Neuronal stem cell (in vitro differentiated cells): ENCODE measurements around the gene C12orf42.

ENCODE experiments used
- DNase-seq: peaks from one replicate; pipeline ENCODE4 v3.0.0-alpha.2; 2013; ENCODE audit warnings: low spot score
- H2AFZ ChIP-seq: one replicate; pipeline ENCODE4 v1.6.1; 2013; ENCODE audit warnings: mild to moderate bottlenecking, low read length, inconsistent platforms
- H2AK5ac ChIP-seq: 2 replicates; pipeline ENCODE4 v1.6.1; 2013; ENCODE audit warnings: low read depth, mild to moderate bottlenecking, inconsistent platforms, low read length, moderate library complexity, mixed read lengths
- H2BK120ac ChIP-seq: 2 replicates; pipeline ENCODE4 v1.6.1; 2013; ENCODE audit warnings: low read depth, mild to moderate bottlenecking, inconsistent platforms, low read length, moderate library complexity, mixed read lengths
- H2BK12ac ChIP-seq: one replicate; pipeline ENCODE4 v1.6.1; 2013; ENCODE audit warnings: low read length, inconsistent platforms
- H2BK15ac ChIP-seq: 2 replicates; pipeline ENCODE4 v1.6.1; 2013; ENCODE audit warnings: mild to moderate bottlenecking, low read length, inconsistent platforms, mixed read lengths
- H2BK5ac ChIP-seq: one replicate; pipeline ENCODE4 v1.6.1; 2013; ENCODE audit warnings: inconsistent platforms, mild to moderate bottlenecking, low read length, moderate library complexity
- H3K14ac ChIP-seq: one replicate; pipeline ENCODE4 v1.6.1; 2013; ENCODE audit warnings: low read length, inconsistent platforms
- H3K18ac ChIP-seq: 2 replicates; pipeline ENCODE4 v1.6.1; 2013; ENCODE audit warnings: low read length, inconsistent platforms
- H3K23ac ChIP-seq: 2 replicates; pipeline ENCODE4 v1.6.1; 2013; ENCODE audit warnings: low read depth, mild to moderate bottlenecking, mixed read lengths, low read length, inconsistent platforms; ENCODE audit not compliant: poor library complexity
- H3K27ac ChIP-seq: replicated peaks from 3 replicates; pipeline ENCODE4 v1.5.1; 2013; ENCODE audit warnings: low read length, inconsistent platforms
- H3K27me3 ChIP-seq, 3 experiments: 2 replicates each; pipeline ENCODE4 v1.6.1; 2013; ENCODE audit warnings: low read length in 3 of 3, mild to moderate bottlenecking in 2 of 3, inconsistent platforms in 1 of 3, low read depth in 1 of 3, mixed read lengths in 1 of 3, moderate library complexity in 1 of 3; ENCODE audit not compliant: control insufficient read depth in 3 of 3, insufficient read depth in 3 of 3
- H3K36me3 ChIP-seq, 2 donors: replicated peaks in 1 of 2; 2 replicates each; pipeline ENCODE4 v1.6.1; 2013; ENCODE audit warnings: low read length in 2 of 2; ENCODE audit not compliant: control insufficient read depth in 2 of 2, insufficient read depth in 2 of 2
- H3K4ac ChIP-seq: 2 replicates; pipeline ENCODE4 v1.6.1; 2013; ENCODE audit warnings: inconsistent platforms, mild to moderate bottlenecking, low read length, moderate library complexity
- H3K4me1 ChIP-seq, 2 donors: 1 replicate in 1 of 2; 2 replicates in 1 of 2; pipeline ENCODE4 v1.6.1; 2013; ENCODE audit warnings: low read length in 2 of 2, low read depth in 1 of 2; ENCODE audit not compliant: control insufficient read depth in 2 of 2, insufficient read depth in 1 of 2
- H3K4me2 ChIP-seq: one replicate; pipeline ENCODE4 v1.6.1; 2013; ENCODE audit warnings: mild to moderate bottlenecking, low read length, inconsistent platforms; ENCODE audit not compliant: insufficient read depth, poor library complexity, severe bottlenecking
- H3K4me3 ChIP-seq, 2 donors: 2 replicates each; pipeline ENCODE4 v1.5.1; 2013; ENCODE audit warnings: low read length in 2 of 2, mild to moderate bottlenecking in 2 of 2, inconsistent platforms in 1 of 2, moderate library complexity in 1 of 2
- H3K79me1 ChIP-seq: one replicate; pipeline ENCODE4 v1.6.1; 2013; ENCODE audit warnings: low read depth, mild to moderate bottlenecking, inconsistent platforms, low read length, moderate library complexity
- H3K9ac ChIP-seq: one replicate; pipeline ENCODE4 v1.6.1; 2013; ENCODE audit warnings: mild to moderate bottlenecking, low read depth, low read length, inconsistent platforms; ENCODE audit not compliant: poor library complexity
- H3K9me3 ChIP-seq, 2 donors: replicated peaks in 1 of 2; 2 replicates each; pipeline versions ENCODE3 to v1.6.1; 2013; ENCODE audit warnings: low read length in 2 of 2, mild to moderate bottlenecking in 2 of 2, inconsistent platforms in 1 of 2, low read depth in 1 of 2, mixed read lengths in 1 of 2, moderate library complexity in 1 of 2; ENCODE audit not compliant: control insufficient read depth in 2 of 2, insufficient read depth in 1 of 2
- H4K8ac ChIP-seq: one replicate; pipeline ENCODE4 v1.6.1; 2013; ENCODE audit warnings: low read depth, mild to moderate bottlenecking, inconsistent platforms, low read length, moderate library complexity
- H4K91ac ChIP-seq: one replicate; pipeline ENCODE4 v1.6.1; 2013; ENCODE audit warnings: low read length, low read depth, mild to moderate bottlenecking, inconsistent platforms; ENCODE audit not compliant: poor library complexity
- WGBS, 2 donors: extraction: QIAGEN DNeasy Blood & Tissue Kit; methylation state at CpG; one replicate each; pipeline ENCODE4 v1.1.7; 2013; ENCODE audit warnings: missing lambda C conversion rate in 2 of 2, mixed read lengths in 1 of 2; ENCODE audit not compliant: insufficient read length in 2 of 2, insufficient replicate concordance in 1 of 2; ENCODE audit errors: extremely low coverage in 2 of 2; 5-methylcytosine and 5-hydroxymethylcytosine counted together

C12orf42 gene

DNA sequence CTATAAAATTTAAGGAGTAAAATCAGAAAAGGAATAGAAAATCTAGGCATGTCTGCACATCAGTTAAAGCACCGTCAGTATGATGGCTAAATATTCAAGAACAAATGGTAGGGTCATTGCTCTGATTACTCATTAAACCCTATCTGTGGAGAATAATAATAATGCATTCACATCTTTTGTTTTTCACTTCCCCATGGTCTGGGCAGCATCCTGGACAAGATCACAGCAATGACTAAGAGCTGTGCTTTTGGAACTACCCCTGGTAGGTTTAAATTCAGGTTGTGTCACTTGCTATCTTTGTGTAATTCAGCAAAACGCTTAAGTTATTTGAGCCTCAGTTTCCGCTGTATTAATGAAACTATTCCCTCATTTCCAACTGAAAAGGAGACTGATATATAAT, 33.1 kb downstream of the C12orf42 start:
- H3K79me1 ChIP-seq: no peaks in the 10 kb centered on the region
- H3K4me3 ChIP-seq: no peak overlapping the region
- no peak overlapping the region for H3K23ac ChIP-seq
- H3K4ac ChIP-seq: no peak overlapping the region
- DNase-seq: no peak
- no peak overlapping the region for H2AK5ac ChIP-seq
- no peak overlapping the region for H2BK120ac ChIP-seq
- no peak overlapping the region for H2BK12ac ChIP-seq
- H3K36me3 ChIP-seq: no peaks in the 10 kb centered on the region
- WGBS, 2 donors: no CpG with 5 or more reads among the region's 3 CpGs
- H2BK5ac ChIP-seq: no peak overlapping the region
- H3K27ac ChIP-seq: no peak overlapping the region
- no peak overlapping the region for H3K18ac ChIP-seq
- H4K8ac ChIP-seq: no peak overlapping the region
- H3K4me2 ChIP-seq: no peak overlapping the region
- no peaks in the 10 kb centered on the region for H3K27me3 ChIP-seq
- H3K9me3 ChIP-seq: peaks cover 0 to 2% of the 10 kb centered on the region in 2 donors
- no peaks in the 10 kb centered on the region for H3K4me1 ChIP-seq
- H3K9ac ChIP-seq: no peak overlapping the region
- no peak overlapping the region for H2BK15ac ChIP-seq
- no peak overlapping the region for H2AFZ ChIP-seq
- H3K14ac ChIP-seq: no peak overlapping the region
- no peak overlapping the region for H4K91ac ChIP-seq

DNA sequence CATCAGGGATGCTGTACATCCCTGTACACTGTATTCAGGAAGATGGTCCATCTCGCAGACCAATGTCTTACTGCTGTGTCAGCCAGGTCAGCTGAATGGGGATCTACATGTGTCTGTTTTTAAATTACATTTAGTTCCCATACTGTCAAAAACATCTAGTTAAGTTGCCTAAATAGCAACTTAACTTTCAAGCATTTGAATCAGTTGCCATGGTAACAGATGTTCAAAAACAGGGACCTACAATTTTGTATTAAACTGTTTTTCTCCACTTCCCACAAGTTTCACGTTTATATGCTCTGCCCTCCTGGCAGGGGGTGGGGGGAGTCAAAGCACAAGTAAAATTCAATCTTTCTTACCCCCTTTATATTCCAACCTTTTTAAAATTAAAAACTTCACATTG, 38.3 kb downstream of the C12orf42 start:
- Histone ChIP-seq H3K9me3 (no peaks in the 10 kb centered on the region), H4K8ac (no peak overlapping the region), H3K9ac (no peak overlapping the region), H3K18ac (no peak overlapping the region), H3K36me3 (no peaks in the 10 kb centered on the region), H2AK5ac (no peak overlapping the region), H4K91ac (no peak overlapping the region), H3K14ac (no peak overlapping the region), H3K4me3 (no peak overlapping the region), H2AFZ (no peak overlapping the region), H3K27me3 (no peaks in the 10 kb centered on the region), H2BK15ac (no peak overlapping the region), H3K4ac (no peak overlapping the region), H2BK120ac (no peak overlapping the region), H2BK12ac (no peak overlapping the region), H2BK5ac (no peak overlapping the region), H3K4me1 (peaks cover 0 to 2% of the 10 kb centered on the region in 2 donors), H3K27ac (no peak overlapping the region), H3K23ac (no peak overlapping the region), H3K79me1 (no peaks in the 10 kb centered on the region), H3K4me2 (no peak overlapping the region)
- WGBS, 2 donors: no CpG with 5 or more reads among the region's 2 CpGs
- no peak for DNase-seq

DNA sequence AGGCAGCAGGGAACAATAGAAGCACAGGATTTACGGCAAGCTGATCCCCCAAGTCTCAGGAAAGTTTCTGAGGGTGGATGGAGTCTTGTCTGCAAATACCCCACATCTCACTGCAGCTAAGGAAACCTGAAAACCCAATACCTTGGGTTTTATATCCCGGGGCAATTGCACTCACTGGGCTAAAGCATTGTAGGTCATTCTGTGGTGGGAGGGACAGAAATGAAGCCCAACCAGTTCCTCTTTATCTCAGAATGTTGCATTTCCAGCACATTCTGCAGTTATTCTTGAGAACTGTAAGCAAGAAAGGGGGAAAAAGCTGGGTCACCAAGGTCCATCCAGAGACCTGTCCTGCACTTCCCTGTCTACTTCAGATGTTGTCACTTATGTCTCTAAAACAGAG, 39.8 kb downstream of the C12orf42 start:
- H3K14ac ChIP-seq: no peak overlapping the region
- H3K4me1 ChIP-seq: peaks cover 0 to 2% of the 10 kb centered on the region in 2 donors
- H3K9ac ChIP-seq: no peak overlapping the region
- no peak overlapping the region for H3K4me2 ChIP-seq
- H3K79me1 ChIP-seq: no peaks in the 10 kb centered on the region
- no peak overlapping the region for H2BK12ac ChIP-seq
- H4K91ac ChIP-seq: no peak overlapping the region
- no peaks in the 10 kb centered on the region for H3K9me3 ChIP-seq
- no peaks in the 10 kb centered on the region for H3K36me3 ChIP-seq
- H2BK5ac ChIP-seq: no peak overlapping the region
- no CpG with 5 or more reads among the region's 2 CpGs for WGBS, 2 donors
- H2AK5ac ChIP-seq: no peak overlapping the region
- H3K23ac ChIP-seq: no peak overlapping the region
- H3K4me3 ChIP-seq: no peak overlapping the region
- H4K8ac ChIP-seq: no peak overlapping the region
- H3K27me3 ChIP-seq: no peaks in the 10 kb centered on the region
- no peak overlapping the region for H3K27ac ChIP-seq
- no peak overlapping the region for H2BK15ac ChIP-seq
- no peak for DNase-seq
- no peak overlapping the region for H2BK120ac ChIP-seq
- no peak overlapping the region for H2AFZ ChIP-seq
- H3K18ac ChIP-seq: no peak overlapping the region
- H3K4ac ChIP-seq: no peak overlapping the region

DNA sequence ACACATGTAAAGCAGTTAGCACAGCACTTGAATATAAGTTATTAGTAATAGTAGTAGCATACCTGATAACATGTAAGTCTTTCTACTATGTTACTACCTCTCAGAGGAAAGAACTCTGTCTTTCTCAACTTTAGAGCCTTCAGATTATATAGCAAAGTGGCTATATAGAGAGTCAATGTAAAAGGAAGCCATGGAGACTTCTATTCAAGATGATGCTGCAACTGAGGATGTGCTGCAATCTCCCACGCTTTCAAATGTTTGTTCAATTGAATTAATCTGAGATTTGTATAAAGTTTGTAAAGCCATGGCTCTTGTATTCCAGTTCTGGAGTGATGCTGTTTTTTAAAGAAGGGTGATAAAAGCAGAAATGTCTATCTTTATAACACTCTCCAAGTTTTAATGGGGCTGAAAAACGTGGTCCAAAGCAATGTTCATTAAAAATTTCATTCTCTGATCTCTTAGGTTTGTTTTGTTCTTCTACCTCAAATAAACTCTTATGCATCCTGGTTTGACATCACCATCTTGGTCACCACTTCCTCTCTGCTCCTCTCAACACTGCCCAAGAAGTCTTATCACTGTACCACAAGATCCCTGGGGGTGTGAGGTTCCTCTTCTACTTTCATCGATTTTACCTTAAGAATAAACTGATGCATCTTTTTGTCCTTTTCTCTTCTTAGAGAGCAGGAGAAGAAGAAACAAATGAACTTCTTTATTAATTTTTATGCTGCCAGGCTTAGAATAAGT, 40.6 kb downstream of the C12orf42 start:
- no peak for DNase-seq
- no peaks in the 10 kb centered on the region for H3K27me3 ChIP-seq
- no peak overlapping the region for H3K4me2 ChIP-seq
- no peak overlapping the region for H4K8ac ChIP-seq
- no peak overlapping the region for H2BK15ac ChIP-seq
- peaks cover 0 to 2% of the 10 kb centered on the region in 2 donors for H3K4me1 ChIP-seq
- H3K4me3 ChIP-seq: no peak overlapping the region
- H3K79me1 ChIP-seq: no peaks in the 10 kb centered on the region
- no peak overlapping the region for H3K14ac ChIP-seq
- no peak overlapping the region for H3K27ac ChIP-seq
- no peak overlapping the region for H2AFZ ChIP-seq
- H3K18ac ChIP-seq: no peak overlapping the region
- no peak overlapping the region for H2BK120ac ChIP-seq
- H3K4ac ChIP-seq: no peak overlapping the region
- H3K23ac ChIP-seq: no peak overlapping the region
- H4K91ac ChIP-seq: no peak overlapping the region
- WGBS, 2 donors: no CpG with 5 or more reads among the region's 3 CpGs
- H2BK12ac ChIP-seq: no peak overlapping the region
- no peak overlapping the region for H3K9ac ChIP-seq
- H3K9me3 ChIP-seq: no peaks in the 10 kb centered on the region
- H2BK5ac ChIP-seq: no peak overlapping the region
- H2AK5ac ChIP-seq: no peak overlapping the region
- H3K36me3 ChIP-seq: no peaks in the 10 kb centered on the region
